Thyroid gland (tissue), 4 donors: Measurements from ENCODE around the gene TIMP4.

Experiments
- POLR2A ChIP-seq, 2 donors: fragments of 450-650 bp; IDR thresholded peaks; one replicate each; pipeline ENCODE4 v1.6.1; 2017; ENCODE audit warnings: antibody characterized with exemption in 2 of 2, mild to moderate bottlenecking in 2 of 2, moderate library complexity in 1 of 2
- TF ChIP-seq, protein P1 (sequence below), 6 experiments: fragments of 200-600 bp in 3 of 6; fragments of 450-650 bp in 3 of 6; sonication (generic) in 3 of 6; IDR thresholded peaks; one replicate each; pipeline ENCODE4 v1.5.1; 2016 to 2019; ENCODE audit warnings: antibody characterized with exemption in 6 of 6, mild to moderate bottlenecking in 2 of 6, inconsistent platforms in 1 of 6, moderate library complexity in 1 of 6

DNA sequence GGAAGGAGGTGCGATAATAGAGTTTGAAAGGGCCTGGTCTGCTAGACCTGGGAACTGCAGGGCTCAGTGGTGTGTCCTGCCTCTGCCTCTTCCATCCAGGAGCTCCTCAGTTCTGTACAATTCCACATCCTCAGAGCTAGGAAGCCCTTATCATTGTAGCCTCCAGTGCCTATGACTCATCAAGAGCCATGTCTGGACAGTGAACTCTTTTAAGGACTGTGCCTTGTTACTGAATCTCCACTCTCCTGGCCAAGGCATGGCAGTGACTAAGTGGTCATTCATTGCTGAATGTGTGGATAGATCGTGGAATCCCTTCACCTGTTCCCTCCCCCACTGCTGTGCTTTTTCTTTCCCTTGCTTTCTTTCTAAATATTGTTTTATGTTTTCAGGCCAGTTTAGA is 2.9 kb downstream of the TIMP4 start:
- TF ChIP-seq, protein P1, sequence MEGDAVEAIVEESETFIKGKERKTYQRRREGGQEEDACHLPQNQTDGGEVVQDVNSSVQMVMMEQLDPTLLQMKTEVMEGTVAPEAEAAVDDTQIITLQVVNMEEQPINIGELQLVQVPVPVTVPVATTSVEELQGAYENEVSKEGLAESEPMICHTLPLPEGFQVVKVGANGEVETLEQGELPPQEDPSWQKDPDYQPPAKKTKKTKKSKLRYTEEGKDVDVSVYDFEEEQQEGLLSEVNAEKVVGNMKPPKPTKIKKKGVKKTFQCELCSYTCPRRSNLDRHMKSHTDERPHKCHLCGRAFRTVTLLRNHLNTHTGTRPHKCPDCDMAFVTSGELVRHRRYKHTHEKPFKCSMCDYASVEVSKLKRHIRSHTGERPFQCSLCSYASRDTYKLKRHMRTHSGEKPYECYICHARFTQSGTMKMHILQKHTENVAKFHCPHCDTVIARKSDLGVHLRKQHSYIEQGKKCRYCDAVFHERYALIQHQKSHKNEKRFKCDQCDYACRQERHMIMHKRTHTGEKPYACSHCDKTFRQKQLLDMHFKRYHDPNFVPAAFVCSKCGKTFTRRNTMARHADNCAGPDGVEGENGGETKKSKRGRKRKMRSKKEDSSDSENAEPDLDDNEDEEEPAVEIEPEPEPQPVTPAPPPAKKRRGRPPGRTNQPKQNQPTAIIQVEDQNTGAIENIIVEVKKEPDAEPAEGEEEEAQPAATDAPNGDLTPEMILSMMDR (IDR thresholded peaks at IDR 0.05), result no peak
- TF ChIP-seq POLR2A (IDR thresholded peaks at IDR 0.05), result no peak
